Type B pancreatic cell (in vitro differentiated cells): ENCODE measurements around the gene MATN3. TPM values are rescaled to one million over a fixed set of nuclear protein-coding genes. Genes with fewer than 3 reads are reported as not detected.

Experiments used
- DNase-seq: peaks from one replicate; pipeline ENCODE4 v3.0.0; 2021; ENCODE audit warnings: mixed read lengths; ENCODE audit not compliant: unreplicated experiment; ENCODE audit errors: extremely low spot score
- H3K27ac Mint-ChIP-seq: 2 replicates; pipeline ENCODE4 v1.8.0; 2021; ENCODE audit warnings: mild to moderate bottlenecking, mixed read lengths
- H3K27me3 Mint-ChIP-seq: 2 replicates; pipeline ENCODE4 v1.8.0; 2021; ENCODE audit warnings: mixed read lengths
- H3K36me3 Mint-ChIP-seq: 2 replicates; pipeline ENCODE4 v1.8.0; 2021; ENCODE audit warnings: mixed read lengths
- H3K4me1 Mint-ChIP-seq: one replicate; pipeline ENCODE4 v1.8.0; 2021; ENCODE audit warnings: mixed read lengths; ENCODE audit not compliant: unreplicated experiment
- H3K4me3 Mint-ChIP-seq: 2 replicates; pipeline ENCODE4 v1.8.0; 2021; ENCODE audit warnings: mild to moderate bottlenecking, mixed read lengths
- H3K9me3 Mint-ChIP-seq: 2 replicates; pipeline ENCODE4 v1.8.0; 2021; ENCODE audit warnings: mixed read lengths
- CTCF ChIP-seq: fragments of 200-600 bp; sonication (generic); conservative IDR thresholded peaks from 2 replicates; pipeline ENCODE4 v1.5.0; 2021; ENCODE audit warnings: antibody characterized with exemption, mild to moderate bottlenecking
- total RNA-seq: library from RNA; stranded (reverse); gene quantifications from 2 replicates; pipeline ENCODE4 v1.2.1, GENCODE V29; 2021; ENCODE audit warnings: low replicate concordance

MATN3 gene
- total RNA-seq, 1 donor from 2014 or later, result 3.0 TPM

- H3K4me3 Mint-ChIP-seq, result no peak overlapping the region
- no peak for TF ChIP-seq CTCF
- no peaks in the 10 kb centered on the region for H3K4me1 Mint-ChIP-seq
- no peaks in the 10 kb centered on the region for H3K27me3 Mint-ChIP-seq
- DNase-seq, result no peak
- peaks cover 9% of the 10 kb centered on the region for H3K9me3 Mint-ChIP-seq
- peaks cover 54% of the 10 kb centered on the region for H3K36me3 Mint-ChIP-seq
- H3K27ac Mint-ChIP-seq, result no peak overlapping the region
Observed at GRCh38 chr2:20027260-20027677, 14.8 kb upstream of the MATN3 start.

DNA sequence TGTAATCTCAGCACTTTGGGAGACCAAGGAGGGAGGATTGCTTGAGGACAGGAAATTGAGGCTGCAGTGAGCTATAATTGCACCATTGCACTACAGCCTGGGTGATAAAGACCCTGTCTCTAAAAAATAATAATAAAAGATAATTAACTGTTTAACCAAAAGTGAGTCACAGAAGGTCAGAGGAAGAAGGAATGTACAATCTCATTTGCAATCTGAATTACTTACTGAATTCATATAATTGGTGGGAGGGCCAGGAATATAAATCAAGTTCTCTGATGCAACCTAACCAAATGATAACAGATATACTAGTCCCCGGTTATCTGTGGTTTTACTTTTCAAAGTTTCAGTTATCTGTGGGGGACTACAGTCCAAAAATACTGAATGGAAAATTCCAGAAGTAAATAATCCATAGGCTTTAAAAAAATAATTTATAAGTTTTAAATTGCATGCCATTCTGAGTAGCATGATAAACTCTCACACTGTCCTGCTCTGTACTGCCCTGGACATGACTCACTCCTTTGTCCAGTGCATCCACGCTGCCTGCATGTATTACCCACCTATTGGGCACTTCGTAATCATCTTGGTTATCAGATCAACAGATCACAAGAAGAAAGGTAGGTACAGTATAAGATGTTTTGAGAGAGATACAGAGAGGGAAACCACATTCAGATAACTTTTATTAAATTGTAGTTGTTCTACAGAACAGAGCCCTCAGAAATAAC is 12.8 kb upstream of the MATN3 start:
- Mint-ChIP-seq H3K4me3 (no peak overlapping the region), H3K27me3 (no peaks in the 10 kb centered on the region), H3K9me3 (peaks cover 9% of the 10 kb centered on the region), H3K4me1 (no peaks in the 10 kb centered on the region), H3K36me3 (peaks cover 40% of the 10 kb centered on the region), H3K27ac (no peak overlapping the region)
- TF ChIP-seq CTCF, result no peak
- no peak for DNase-seq

DNA sequence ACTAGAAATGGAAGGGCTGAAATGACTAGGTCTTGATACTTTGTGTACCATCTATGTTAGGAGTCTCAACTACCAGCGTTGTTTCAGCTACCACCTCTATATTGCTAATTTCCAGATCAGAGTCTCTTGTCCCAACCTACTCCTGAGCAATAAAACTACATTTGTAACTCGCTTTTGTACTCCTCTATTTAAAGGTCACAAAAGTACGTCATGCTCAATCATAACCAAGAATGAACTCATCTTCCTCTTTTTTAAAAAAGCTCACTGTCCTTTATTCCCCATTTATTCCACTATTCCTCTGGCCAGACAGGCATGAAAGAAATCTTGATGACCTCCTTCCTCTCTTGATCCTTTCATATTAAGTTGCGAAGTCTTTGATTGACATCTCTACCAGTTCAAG is 11.2 kb upstream of the MATN3 start:
- no peak overlapping the region for H3K4me3 Mint-ChIP-seq
- DNase-seq, result no peak
- H3K27me3 Mint-ChIP-seq, result no peaks in the 10 kb centered on the region
- H3K9me3 Mint-ChIP-seq, result peaks cover 9% of the 10 kb centered on the region
- H3K36me3 Mint-ChIP-seq, result peaks cover 24% of the 10 kb centered on the region
- no peaks in the 10 kb centered on the region for H3K4me1 Mint-ChIP-seq
- TF ChIP-seq CTCF, result no peak
- H3K27ac Mint-ChIP-seq, result no peak overlapping the region

- no peak for TF ChIP-seq CTCF
- H3K36me3 Mint-ChIP-seq, result peaks cover 10% of the 10 kb centered on the region
- H3K9me3 Mint-ChIP-seq, result peaks cover 9% of the 10 kb centered on the region
- DNase-seq, result no peak
- no peak overlapping the region for H3K4me3 Mint-ChIP-seq
- no peaks in the 10 kb centered on the region for H3K4me1 Mint-ChIP-seq
- no peak overlapping the region for H3K27ac Mint-ChIP-seq
- H3K27me3 Mint-ChIP-seq, result no peaks in the 10 kb centered on the region
Observed at GRCh38 chr2:20021405-20022009, 9.0 kb upstream of the MATN3 start.

DNA sequence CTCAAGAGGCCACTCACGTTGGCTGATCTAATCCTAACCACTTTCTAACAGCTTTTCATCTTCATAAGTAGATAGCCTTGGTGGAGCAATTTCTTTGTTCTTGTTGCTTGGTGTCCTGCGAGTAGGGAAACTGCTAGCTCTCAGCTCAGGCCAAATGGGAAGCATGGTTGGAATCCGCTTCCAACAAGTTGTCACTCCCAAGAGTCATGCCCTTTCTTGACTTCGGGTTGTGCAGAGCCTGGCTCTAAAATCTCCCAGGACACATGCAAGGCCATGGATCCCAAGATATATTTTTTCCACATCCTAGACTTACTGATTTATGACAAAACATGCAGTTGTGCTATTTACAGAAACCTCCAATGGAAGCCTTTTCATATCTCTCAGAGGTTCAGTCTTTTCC is 7.3 kb upstream of the MATN3 start:
- Mint-ChIP-seq H3K27ac (no peak overlapping the region), H3K9me3 (peaks cover 11% of the 10 kb centered on the region), H3K4me1 (no peaks in the 10 kb centered on the region), H3K4me3 (no peak overlapping the region), H3K36me3 (peaks cover 10% of the 10 kb centered on the region), H3K27me3 (peaks cover 3% of the 10 kb centered on the region)
- DNase-seq, result no peak
- TF ChIP-seq CTCF, result no peak
